Measurements from ENCODE around the gene LIN7A. TPM values are rescaled to one million over a fixed set of nuclear protein-coding genes. Genes with fewer than 3 reads are reported as not detected.

LIN7A gene
- total and polyA plus RNA-seq, 11 donors = 7.5 to 21.6 (median 14.6) TPM

DNA sequence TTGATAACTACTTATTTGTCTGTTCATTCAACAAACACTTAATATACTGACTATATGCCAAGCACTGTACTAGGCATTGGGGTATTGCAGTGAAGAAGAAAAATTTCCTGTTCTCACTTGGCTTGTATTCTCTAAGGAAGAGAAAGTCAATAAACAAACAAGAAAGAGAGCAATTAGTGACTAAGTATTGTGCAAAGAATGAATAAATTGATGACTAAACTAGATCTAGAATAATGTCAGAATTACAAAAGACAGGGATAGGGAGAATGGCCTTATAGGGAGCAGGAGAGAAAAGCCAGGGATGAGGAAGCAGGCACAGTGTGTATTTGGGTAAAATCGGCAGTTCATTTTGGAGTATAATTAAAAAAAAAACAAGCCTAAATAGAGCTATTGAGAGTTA, 4.2 kb upstream of the LIN7A start:
- 79 to 90% (median 86%) methylated on average over 1 of the region's 1 CpG for WGBS, 4 donors
- no peaks in the 10 kb centered on the region for H3K9me3 ChIP-seq
- peaks cover 0 to 15% (median 0%) of the 10 kb centered on the region in 12 donors for H3K4me1 ChIP-seq
- no peaks in the 10 kb centered on the region for H3K36me3 ChIP-seq
- no peak overlapping the region for H3K27ac ChIP-seq
- no peak for TF ChIP-seq POLR2A (IDR thresholded peaks at IDR 0.05)
- TF ChIP-seq, protein P1, sequence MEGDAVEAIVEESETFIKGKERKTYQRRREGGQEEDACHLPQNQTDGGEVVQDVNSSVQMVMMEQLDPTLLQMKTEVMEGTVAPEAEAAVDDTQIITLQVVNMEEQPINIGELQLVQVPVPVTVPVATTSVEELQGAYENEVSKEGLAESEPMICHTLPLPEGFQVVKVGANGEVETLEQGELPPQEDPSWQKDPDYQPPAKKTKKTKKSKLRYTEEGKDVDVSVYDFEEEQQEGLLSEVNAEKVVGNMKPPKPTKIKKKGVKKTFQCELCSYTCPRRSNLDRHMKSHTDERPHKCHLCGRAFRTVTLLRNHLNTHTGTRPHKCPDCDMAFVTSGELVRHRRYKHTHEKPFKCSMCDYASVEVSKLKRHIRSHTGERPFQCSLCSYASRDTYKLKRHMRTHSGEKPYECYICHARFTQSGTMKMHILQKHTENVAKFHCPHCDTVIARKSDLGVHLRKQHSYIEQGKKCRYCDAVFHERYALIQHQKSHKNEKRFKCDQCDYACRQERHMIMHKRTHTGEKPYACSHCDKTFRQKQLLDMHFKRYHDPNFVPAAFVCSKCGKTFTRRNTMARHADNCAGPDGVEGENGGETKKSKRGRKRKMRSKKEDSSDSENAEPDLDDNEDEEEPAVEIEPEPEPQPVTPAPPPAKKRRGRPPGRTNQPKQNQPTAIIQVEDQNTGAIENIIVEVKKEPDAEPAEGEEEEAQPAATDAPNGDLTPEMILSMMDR (IDR thresholded peaks at IDR 0.05) = no peak
- no peak for ATAC-seq
- DNase-seq = no peak
- H3K4me3 ChIP-seq = no peak overlapping the region
- H3K27me3 ChIP-seq = peaks cover 0 to 1% (median 0%) of the 10 kb centered on the region in 9 donors
- intact Hi-C loops (cut with DNase I) = loop anchor here in 3 of 10 donors (10.0 kb wide), 2 partner anchors 167 to 467 kb away; no protein-coding TSS in a partner anchor

DNA sequence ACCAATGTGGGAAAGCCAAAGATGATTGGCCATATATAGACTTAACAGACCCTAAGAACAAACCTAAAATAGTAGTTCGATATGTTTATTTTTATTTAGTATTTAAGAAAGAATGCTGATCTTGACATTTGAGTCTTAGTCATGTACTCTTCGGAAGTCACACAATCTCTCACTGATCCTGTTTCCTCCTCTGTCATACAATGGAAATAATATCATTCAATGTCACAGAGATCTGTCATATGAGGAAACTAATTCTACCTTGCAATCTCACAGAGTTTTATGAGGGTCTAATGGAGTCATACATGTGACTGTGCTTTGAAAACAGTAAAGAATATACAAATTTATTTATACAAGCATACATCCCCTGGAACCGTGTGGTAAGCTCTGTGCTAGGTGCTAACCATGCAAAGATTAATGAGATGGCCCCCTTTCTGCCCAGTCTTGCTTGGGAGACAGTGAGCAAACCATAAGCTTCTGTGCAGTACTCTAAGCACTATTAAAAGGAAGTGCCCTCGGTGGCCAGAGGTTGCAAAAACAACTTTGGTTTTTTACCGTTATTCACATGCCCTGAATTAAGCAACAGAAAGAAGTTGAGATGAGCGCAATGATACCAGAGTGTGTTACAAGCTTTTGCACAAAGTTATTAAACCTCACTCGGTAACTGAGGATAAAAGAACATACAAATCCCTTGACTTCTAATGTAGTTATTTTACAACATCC, 1.7 kb upstream of the LIN7A start:
- Histone ChIP-seq H3K4me1 (peaks cover 0 to 15% (median 5%) of the 10 kb centered on the region in 12 donors), H3K9me3 (no peaks in the 10 kb centered on the region), H3K4me3 (no peak overlapping the region), H3K27ac (peak overlapping the region in 2 of 12 donors; percentile 15 to 90), H3K36me3 (no peaks in the 10 kb centered on the region), H3K27me3 (peaks cover 0 to 3% (median 0%) of the 10 kb centered on the region in 9 donors)
- ATAC-seq (no peak), DNase-seq (no peak)
- intact Hi-C loops (cut with DNase I) = loop anchor here in 9 of 10 donors (2.0 to 10.0 kb wide), 8 partner anchors 57 to 145 kb away; partner anchors contain the start of gene ACSS3 (in 1 of the 9)
- 50 to 59% (median 55%) methylated on average over 7 of the region's 7 CpGs for WGBS, 4 donors
- TF ChIP-seq, protein P1 (IDR thresholded peaks at IDR 0.05) = no peak
- no peak for TF ChIP-seq POLR2A (IDR thresholded peaks at IDR 0.05)

- Histone ChIP-seq H3K27me3 (peaks cover 0 to 3% (median 0%) of the 10 kb centered on the region in 9 donors), H3K4me1 (peaks cover 0 to 18% (median 5%) of the 10 kb centered on the region in 12 donors), H3K4me3 (peak overlapping the region in 9 of 12 donors; percentile 70 to 87 (median 78)), H3K36me3 (no peaks in the 10 kb centered on the region), H3K27ac (peak overlapping the region in 2 of 12 donors; percentile 90 to 96), H3K9me3 (no peaks in the 10 kb centered on the region)
- intact Hi-C loops (cut with DNase I) = loop anchor here in 9 of 10 donors (2.0 to 10.0 kb wide), 8 partner anchors 56 to 146 kb away; partner anchors contain the start of gene ACSS3 (in 1 of the 9)
- no peak for TF ChIP-seq POLR2A (IDR thresholded peaks at IDR 0.05)
- TF ChIP-seq, protein P1 (IDR thresholded peaks at IDR 0.05) = no peak
- ATAC-seq (no peak), DNase-seq (no peak)
- WGBS, 4 donors = 62 to 68% (median 66%) methylated on average over 7 of the region's 7 CpGs
Measured at GRCh38 chr12:80938397-80938796, 663 bp upstream of the LIN7A start.

Data from heart left ventricle (tissue), 16 donors.